ENCODE measurements around the gene CD80. TPM values are rescaled to one million over a fixed set of nuclear protein-coding genes. Genes with fewer than 3 reads are reported as not detected.

The CD80 gene
- total RNA-seq, 1 experiment from 2014 or later: not detected

DNA sequence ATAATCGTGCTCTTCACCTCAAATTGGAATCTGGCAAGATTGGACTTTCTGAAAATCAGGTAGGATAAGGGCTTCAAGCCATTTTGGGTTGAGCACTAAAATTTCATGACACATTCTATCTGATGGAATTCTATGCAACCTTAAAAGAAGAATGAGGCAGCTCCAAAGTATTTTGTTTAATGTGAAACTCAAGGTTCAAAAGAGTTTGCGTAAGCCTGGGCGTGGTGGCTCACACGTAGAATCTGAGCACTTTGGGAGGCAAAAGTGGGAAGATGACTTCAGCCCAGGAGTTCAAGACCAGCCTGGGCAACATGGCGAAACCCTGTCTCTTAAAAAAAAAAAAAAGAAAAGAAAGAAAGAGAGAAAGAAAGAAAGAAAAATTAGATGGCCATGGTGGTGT is 34.7 kb upstream of the CD80 start:
- H3K4me1 ChIP-seq (ENCODE audit: control insufficient read depth in 1 of 2, insufficient read depth in 2 of 2, low read length in 2 of 2): peaks cover 0 to 14% of the 10 kb centered on the region in 2 experiments; a peak in 2 of 4 replicates
- H3K79me2 ChIP-seq (ENCODE audit: insufficient read depth, low read length): no peaks in the 10 kb centered on the region
- no peaks in the 10 kb centered on the region for H3K9me2 ChIP-seq (ENCODE audit: insufficient read depth)
- no peak overlapping the region for H2AFZ ChIP-seq (ENCODE audit: low read depth, low read length, poor library complexity, severe bottlenecking)
- TF ChIP-seq ELF1 (IDR thresholded peaks at IDR 0.05; ENCODE audit: borderline replicate concordance, low read depth): no peak
- TF ChIP-seq FOSL1 (IDR thresholded peaks at IDR 0.05; ENCODE audit: low read depth): no peak
- no peak for TF ChIP-seq EZH2 (IDR thresholded peaks at IDR 0.05)
- TF ChIP-seq, protein P1, sequence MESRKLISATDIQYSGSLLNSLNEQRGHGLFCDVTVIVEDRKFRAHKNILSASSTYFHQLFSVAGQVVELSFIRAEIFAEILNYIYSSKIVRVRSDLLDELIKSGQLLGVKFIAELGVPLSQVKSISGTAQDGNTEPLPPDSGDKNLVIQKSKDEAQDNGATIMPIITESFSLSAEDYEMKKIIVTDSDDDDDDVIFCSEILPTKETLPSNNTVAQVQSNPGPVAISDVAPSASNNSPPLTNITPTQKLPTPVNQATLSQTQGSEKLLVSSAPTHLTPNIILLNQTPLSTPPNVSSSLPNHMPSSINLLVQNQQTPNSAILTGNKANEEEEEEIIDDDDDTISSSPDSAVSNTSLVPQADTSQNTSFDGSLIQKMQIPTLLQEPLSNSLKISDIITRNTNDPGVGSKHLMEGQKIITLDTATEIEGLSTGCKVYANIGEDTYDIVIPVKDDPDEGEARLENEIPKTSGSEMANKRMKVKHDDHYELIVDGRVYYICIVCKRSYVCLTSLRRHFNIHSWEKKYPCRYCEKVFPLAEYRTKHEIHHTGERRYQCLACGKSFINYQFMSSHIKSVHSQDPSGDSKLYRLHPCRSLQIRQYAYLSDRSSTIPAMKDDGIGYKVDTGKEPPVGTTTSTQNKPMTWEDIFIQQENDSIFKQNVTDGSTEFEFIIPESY (IDR thresholded peaks at IDR 0.05; ENCODE audit: extremely low read depth, insufficient replicate concordance, low read length): no peak
- no peak for TF ChIP-seq EZH2phosphoT487 (IDR thresholded peaks at IDR 0.05; ENCODE audit: borderline replicate concordance)
- TF ChIP-seq TCF7L2 (IDR thresholded peaks at IDR 0.05; ENCODE audit: borderline replicate concordance, extremely low read depth, insufficient read depth, insufficient read length): no peak
- no peak for TF ChIP-seq ZNF274 (IDR thresholded peaks at IDR 0.05; ENCODE audit: low read depth, low read length)
- TF ChIP-seq, protein P2, sequence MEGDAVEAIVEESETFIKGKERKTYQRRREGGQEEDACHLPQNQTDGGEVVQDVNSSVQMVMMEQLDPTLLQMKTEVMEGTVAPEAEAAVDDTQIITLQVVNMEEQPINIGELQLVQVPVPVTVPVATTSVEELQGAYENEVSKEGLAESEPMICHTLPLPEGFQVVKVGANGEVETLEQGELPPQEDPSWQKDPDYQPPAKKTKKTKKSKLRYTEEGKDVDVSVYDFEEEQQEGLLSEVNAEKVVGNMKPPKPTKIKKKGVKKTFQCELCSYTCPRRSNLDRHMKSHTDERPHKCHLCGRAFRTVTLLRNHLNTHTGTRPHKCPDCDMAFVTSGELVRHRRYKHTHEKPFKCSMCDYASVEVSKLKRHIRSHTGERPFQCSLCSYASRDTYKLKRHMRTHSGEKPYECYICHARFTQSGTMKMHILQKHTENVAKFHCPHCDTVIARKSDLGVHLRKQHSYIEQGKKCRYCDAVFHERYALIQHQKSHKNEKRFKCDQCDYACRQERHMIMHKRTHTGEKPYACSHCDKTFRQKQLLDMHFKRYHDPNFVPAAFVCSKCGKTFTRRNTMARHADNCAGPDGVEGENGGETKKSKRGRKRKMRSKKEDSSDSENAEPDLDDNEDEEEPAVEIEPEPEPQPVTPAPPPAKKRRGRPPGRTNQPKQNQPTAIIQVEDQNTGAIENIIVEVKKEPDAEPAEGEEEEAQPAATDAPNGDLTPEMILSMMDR (IDR thresholded peaks at IDR 0.05 in 2 of 3, conservative IDR thresholded peaks at IDR 0.05 in 1 of 3; ENCODE audit: borderline replicate concordance in 1 of 3, insufficient read depth in 1 of 3, low read depth in 2 of 3, low read length in 2 of 3): no peak
- TF ChIP-seq SIN3A (IDR thresholded peaks at IDR 0.05; ENCODE audit: low read depth): no peak
- TF ChIP-seq SP1 (IDR thresholded peaks at IDR 0.05; ENCODE audit: low read depth): no peak
- TF ChIP-seq YY1 (IDR thresholded peaks at IDR 0.05; ENCODE audit: extremely low read depth, insufficient replicate concordance, low read depth, low read length): no peak
- TF ChIP-seq JUND (IDR thresholded peaks at IDR 0.05): no peak
- ATAC-seq: no peak
- CTCF ChIA-PET: no interaction called here
- RAD21 ChIA-PET (ENCODE audit: low non-redundant PET in 1 of 2, low total read pairs in 2 of 2, uncharacterized antibody in 2 of 2, unreplicated experiment in 2 of 2): no interaction called here
- intact Hi-C loops (cut with micrococcal nuclease): no loop called here
- H4K20me1 ChIP-seq (ENCODE audit: insufficient read depth): no peaks in the 10 kb centered on the region
- no peaks in the 10 kb centered on the region for H3K9me3 ChIP-seq (ENCODE audit: control insufficient read depth in 1 of 2, insufficient read depth in 1 of 2, low read depth in 1 of 2, low read length in 2 of 2)
- no peak overlapping the region for H3K4me2 ChIP-seq (ENCODE audit: low read length)
- no peak for DNase-seq (ENCODE audit: low read depth, low spot score)
- BruUV-seq (replicated peaks): no TSS peak
- H3K4me3 ChIP-seq (replicated peaks in 1 of 2; ENCODE audit: low read depth in 1 of 2, low read length in 2 of 2): no peak overlapping the region
- no peaks in the 10 kb centered on the region for H3K27me3 ChIP-seq (ENCODE audit: insufficient read depth, low read length)
- H3K27ac ChIP-seq (ENCODE audit: low read depth, low read length): no peak overlapping the region
- no peak overlapping the region for H3K9ac ChIP-seq (ENCODE audit: low read length)
- POLR2A ChIA-PET: no interaction called here
- H3K36me3 ChIP-seq (ENCODE audit: control insufficient read depth in 1 of 2, insufficient read depth in 2 of 2, low read length in 2 of 2): no peaks in the 10 kb centered on the region
